Stimulated activated CD4-positive, alpha-beta T cell treated with anti-CD3 and anti-CD28 coated beads, Interleukin-15, amount 100 ng/mL, for 1 hour (primary cell): ENCODE data around the gene DOCK1.

Source experiments
- DNase-seq, 2 donors: peaks; one replicate each; pipeline ENCODE4 v3.0.0-alpha.2; 2020; ENCODE audit warnings: low read depth in 1 of 2, low spot score in 1 of 2

The DOCK1 gene

GRCh38 chr10:127003032-127003685 is 97.9 kb downstream of the DOCK1 start:
- DNase-seq: no peak

GRCh38 chr10:127006453-127006852 is 101.2 kb downstream of the DOCK1 start:
- DNase-seq: no peak

GRCh38 chr10:127009366-127009765 is 104.1 kb downstream of the DOCK1 start:
- DNase-seq: no peak

- no peak for DNase-seq
Observed at GRCh38 chr10:127011174-127011573, 105.9 kb downstream of the DOCK1 start.

GRCh38 chr10:127012071-127012768 is 107.0 kb downstream of the DOCK1 start:
- no peak for DNase-seq

- DNase-seq: no peak
Observed at GRCh38 chr10:127012769-127013152, 107.5 kb downstream of the DOCK1 start.

- DNase-seq: no peak
Observed at GRCh38 chr10:127013211-127013656, 108.0 kb downstream of the DOCK1 start.

- DNase-seq: no peak
Observed at GRCh38 chr10:127013691-127014473, 108.7 kb downstream of the DOCK1 start.

- no peak for DNase-seq
Observed at GRCh38 chr10:127014671-127015070, 109.4 kb downstream of the DOCK1 start.

- no peak for DNase-seq
Observed at GRCh38 chr10:127015373-127015772, 110.1 kb downstream of the DOCK1 start.

GRCh38 chr10:127016331-127016730 is 111.1 kb downstream of the DOCK1 start:
- DNase-seq: no peak

- no peak for DNase-seq
Observed at GRCh38 chr10:127017541-127018297, 112.5 kb downstream of the DOCK1 start.

- no peak for DNase-seq
Observed at GRCh38 chr10:127018298-127018650, 113.0 kb downstream of the DOCK1 start.

GRCh38 chr10:127018766-127019165 is 113.5 kb downstream of the DOCK1 start:
- DNase-seq: no peak

- DNase-seq: no peak
Observed at GRCh38 chr10:127020260-127020659, 115.0 kb downstream of the DOCK1 start.

- DNase-seq: no peak
Observed at GRCh38 chr10:127021801-127022200, 116.6 kb downstream of the DOCK1 start.

GRCh38 chr10:127024685-127025435 is 119.6 kb downstream of the DOCK1 start:
- DNase-seq: no peak

GRCh38 chr10:127027786-127028185 is 122.6 kb downstream of the DOCK1 start:
- no peak for DNase-seq

- DNase-seq: no peak
Observed at GRCh38 chr10:127028556-127028955, 123.3 kb downstream of the DOCK1 start.

GRCh38 chr10:127029061-127029460 is 123.8 kb downstream of the DOCK1 start:
- no peak for DNase-seq
